ENCODE results near the gene GAL. TPM values are rescaled to one million over a fixed set of nuclear protein-coding genes. Genes with fewer than 3 reads are reported as not detected.

GAL gene
- total RNA-seq, 1 donor from 2014 or later: 0.36 TPM

DNA sequence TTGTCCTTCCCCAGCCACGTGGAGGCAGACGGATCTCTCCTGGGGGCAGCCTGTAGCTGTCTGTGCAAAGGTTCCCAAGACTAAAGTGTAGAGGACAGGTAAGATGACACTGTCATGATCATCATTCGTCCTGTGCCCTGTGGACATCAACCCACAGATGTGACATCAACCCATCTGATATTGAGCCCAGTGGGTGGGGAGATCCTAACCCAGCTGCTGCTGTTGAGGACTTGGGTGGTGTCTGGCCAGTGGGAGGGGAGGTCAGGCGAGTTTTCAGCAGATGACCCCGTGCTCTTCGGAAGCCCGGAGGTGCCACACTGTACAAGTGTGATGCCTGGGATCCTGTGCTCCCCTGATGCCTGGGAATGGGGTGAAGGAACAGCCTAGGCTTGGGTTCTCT, 1.2 kb upstream of the GAL start:
- ATAC-seq: no peak

DNA sequence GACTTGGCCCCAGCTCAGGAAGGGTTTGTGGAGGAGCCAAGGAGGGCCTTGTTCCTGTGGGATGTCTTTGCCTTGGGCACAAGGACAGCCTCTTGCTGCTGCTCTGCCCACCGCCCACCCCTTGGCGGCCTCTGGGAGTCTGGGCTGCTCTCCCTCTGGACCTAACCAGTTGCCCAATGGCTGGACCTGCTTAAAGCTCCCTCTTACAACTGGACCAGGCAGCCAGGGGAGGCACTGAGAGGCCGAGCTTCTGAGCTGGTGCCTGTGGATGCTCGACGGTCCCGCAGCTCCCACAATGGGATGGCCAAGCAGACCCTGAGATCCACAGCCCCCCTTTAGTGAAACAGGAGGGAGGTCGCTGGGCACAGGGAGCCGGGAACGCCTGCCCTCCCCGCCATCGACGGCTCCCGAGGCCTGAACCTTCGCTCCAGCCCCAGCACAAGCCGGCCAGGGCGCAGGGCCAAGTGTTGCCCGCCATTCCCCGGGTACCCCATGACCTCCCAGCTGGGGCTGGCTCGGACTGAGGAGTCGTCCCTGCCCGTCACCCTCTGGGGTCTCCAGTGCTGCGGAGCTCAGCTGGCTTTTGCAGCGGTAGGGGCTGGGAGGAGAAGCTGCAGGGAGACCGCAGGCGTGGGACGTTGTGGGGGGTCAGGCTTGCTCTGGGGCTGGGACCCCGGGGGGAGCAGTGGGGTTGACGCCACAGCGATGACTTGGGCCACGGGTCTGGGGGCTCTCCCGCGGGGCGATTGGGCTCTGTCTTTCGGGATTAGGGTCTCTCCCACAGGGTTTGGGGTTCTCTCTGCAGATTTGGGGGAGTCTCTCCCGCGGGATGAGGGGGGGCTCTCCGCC, 584 bp upstream of the GAL start:
- ATAC-seq: no peak

DNA sequence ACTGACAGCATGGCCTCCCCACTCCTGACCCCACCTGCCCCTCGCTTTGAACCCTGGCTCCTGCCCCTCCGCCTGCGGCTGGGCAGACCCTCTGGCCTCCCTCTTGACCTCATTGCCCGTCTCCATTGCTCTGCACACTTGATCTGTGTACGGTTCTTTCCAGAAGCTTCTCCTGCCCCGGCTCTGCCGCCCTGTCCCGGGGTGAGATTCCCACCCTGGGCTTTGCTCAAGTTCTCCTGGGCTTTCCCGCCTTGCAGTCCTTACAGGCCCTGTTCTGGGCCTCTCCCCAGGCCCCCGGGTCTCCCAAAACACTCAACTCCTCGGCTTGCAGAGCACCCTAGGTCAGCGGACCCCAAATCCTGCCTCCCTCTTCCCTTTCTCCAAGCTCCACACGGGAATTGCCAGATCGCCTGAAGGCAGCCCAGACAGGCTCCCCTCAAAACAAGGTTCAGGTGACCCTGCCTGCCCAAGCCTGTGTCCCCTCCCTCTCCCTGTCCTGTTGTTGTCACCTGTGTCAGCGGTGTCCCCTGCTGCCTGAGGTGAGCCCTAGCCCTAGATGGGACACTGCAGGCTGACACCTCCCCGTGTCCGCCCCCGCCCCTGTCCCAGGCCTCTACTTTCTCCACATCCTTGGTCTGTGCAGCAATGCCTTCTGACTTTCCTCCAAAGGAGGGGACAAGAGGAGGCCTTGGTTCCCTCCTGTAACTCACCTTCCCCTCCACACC, 1.5 kb downstream of the GAL start:
- ATAC-seq: no peak

DNA sequence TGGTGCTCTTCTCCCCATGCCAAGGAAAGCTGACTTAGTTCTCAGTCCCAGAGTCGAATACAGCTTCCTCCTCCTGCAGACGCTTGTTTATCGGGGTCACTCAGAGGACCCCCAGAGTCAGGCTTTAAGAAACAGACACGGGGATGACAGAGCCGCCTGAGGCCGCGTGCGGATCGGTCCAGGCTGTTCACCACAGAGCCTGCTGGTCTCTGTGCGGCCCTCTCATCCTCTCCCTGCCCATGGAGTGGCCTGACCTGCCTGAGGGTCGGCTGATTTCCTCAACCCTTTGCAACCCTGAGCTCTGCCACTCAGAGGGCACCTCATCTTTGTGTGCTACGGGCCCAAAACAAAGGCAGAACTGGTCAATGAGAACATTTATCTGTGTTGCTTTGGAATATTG, 2.1 kb downstream of the GAL start:
- ATAC-seq: no peak

DNA sequence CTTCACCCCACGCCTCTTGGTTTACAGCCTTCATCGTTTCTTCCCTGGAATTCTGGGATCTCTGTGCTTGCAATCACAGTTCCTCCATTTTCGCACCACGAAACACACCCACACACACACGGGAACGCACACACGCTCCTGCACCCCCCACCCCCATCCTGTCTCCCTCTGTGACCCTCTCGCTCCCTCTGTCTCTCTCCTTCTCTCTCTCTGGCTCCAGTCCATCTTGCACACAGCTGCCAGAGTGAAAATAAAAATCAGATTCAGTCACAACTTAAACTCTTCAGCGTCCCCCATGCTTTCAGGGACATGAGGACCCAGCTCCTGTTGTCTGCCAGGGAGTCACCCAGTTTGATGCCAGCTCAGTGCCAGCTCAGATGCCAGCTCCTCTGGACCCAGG, 3.0 kb downstream of the GAL start:
- no peak for ATAC-seq

DNA sequence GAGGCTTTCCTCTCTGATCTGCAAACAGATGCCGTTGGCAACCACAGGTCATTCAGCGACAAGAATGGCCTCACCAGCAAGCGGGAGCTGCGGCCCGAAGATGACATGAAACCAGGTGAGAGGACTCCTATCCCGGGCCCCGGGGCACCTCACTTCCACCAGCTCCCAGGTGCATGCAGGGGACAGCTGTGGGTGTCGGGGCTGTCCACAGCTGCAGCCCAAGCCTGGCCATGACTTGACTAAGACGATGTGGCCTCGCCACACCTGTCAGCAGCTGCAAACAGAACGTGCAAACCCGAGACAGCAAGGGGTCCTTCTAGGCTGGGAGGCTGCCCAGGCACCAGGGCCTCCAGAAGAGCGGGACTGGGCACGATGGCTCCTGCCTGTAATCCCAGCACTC, 3.6 kb downstream of the GAL start:
- no peak for ATAC-seq

DNA sequence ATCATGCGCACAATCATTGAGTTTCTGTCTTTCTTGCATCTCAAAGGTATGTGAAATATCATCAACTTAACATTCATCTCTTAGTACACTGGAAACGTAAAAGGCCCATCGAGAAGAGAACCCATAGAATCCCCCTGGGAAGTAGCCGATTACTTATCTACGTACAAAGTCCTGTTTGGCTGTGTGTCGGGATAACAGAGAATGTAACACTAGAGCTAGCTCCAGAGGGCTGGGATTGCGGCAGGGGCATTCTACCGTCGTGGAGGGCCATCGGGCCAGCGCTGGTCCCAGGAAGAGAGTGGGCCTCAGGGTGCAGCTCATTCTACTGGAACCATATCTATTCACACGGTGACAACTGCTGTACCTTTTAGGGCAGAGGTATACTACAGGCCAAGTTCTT, 4.5 kb downstream of the GAL start:
- ATAC-seq: no peak

DNA sequence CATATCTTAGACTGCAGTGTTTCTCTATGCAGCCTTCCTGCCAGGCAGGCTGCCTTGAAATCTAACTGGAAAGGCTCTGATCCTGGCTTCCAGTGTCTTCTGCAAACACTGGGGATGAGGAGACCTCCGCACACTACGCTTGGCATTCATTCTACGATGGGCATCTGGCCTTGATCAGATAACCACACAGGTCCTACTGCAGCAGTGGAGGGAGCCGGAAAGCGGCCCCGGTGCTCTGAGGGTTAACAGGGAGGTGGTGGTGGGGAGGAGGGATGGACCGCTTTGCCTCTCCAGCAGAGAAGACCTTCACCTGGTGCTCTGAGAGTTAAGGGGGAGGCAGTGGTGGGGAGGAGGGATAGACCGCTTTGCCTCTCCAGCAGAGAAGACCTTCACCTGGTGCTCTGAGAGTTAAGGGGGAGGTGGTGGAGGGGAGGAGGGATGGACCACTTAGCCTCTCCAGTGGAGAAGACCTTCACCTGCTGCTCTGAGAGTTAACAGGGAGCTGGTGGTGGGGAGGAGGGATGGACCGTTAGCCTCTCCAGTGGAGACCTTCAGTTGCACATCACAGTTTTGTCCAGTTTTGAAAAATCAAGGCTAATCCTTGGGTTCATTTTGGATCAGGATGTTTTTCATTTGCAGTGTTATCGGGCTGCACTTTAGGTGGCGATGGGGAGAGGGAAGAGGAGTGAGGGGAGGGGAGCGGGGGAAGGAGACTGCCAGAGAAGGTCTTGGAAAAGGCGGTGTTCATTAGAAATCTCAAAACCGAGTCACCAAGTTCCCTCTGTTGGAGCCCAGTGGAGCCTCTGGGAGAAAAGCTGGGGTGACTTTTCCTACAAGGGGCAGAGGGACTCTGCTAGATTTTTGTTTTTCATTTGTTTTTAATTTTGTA, 5.6 kb downstream of the GAL start:
- no peak for ATAC-seq

DNA sequence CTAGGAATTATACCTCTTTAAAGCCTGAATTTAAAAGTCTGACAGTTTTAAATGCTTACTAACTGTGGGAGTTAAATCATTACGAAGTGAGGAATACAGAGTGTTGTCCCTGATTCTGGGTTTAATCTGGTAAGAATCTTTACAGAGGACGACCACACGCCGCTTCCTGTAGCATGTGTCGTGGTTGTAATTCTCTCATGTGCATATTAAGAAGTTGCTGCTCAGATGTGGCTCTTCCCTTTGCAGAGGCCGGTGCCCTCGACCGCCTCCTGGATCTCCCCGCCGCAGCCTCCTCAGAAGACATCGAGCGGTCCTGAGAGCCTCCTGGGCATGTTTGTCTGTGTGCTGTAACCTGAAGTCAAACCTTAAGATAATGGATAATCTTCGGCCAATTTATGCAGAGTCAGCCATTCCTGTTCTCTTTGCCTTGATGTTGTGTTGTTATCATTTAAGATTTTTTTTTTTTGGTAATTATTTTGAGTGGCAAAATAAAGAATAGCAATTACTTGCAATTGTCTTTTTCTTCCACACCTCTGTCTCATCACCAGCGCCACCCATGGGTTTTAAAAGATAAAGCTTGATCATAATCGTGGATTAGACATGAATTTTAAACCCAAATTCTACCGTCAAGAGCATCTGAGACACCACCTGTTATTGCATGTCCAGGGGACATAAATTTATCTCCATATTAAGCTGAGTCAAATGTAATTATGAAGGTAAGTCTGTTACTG, 6.5 kb downstream of the GAL start:
- no peak for ATAC-seq

DNA sequence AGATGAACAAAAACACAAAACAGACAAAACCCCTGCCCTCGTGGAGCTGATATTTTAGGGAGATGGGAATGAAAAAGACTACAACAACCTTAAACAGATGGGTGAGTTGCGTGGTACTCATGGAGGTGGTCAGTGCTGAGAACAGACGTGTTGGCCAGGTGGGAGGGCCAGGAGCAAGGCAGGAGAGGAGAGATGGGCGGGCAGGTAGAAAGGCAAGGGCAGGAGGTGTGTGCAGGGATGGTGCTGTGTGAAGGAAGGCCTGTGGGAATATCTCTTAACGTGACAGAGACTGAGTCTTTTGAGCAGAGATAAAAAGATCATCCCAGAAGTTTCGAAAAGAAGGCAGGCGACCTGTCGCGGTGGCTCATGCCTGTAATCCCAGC, 7.0 kb downstream of the GAL start:
- ATAC-seq: no peak

DNA sequence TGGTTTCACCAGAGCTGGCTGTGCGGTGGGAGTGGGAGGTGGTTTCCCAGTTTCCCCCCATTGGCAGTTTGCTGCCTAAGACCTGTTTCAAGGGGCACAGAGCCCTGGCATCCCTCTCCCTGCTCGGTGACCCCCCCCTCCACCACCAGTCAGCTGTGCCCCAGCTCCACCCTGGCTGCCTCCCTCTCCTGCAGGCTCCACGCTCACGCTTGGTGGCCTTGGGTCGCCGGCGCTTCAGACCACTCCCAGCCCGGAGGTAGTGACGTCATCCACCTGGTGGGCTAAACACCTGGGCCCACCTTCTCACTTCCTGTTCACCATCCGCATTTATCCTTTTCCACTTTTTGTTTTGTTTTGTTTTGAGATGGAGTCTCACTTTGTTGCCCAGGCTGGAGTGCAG, 7.8 kb downstream of the GAL start:
- no peak for ATAC-seq

DNA sequence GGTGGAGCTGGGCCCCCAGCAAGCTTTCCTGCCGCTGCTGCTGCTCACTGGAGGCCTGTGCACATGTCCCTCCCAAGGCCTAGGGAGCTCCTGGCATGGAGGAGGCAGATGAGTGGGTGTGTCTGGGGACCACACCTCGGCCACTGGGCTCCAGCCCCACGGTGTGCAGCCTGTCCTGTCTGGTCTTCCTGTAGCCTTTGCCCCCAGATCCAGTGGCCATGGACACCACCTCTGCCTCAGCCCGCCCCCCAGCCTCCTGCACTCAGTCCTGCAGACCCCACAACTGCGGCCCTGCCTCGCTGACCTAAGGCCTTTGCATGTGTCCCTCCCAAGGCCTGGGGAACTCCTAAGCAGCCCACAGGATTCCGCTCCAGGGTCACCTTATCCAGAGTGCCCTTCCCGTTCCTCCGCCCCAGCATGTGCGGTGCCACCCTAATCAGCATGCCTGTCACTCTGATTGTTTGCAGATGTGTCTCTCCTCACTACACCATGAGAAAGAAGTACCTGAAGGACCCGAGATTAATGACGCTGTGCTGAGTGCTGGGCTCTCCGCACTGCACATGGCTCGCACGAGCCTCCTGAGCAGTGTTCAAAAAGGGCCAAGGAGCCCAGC, 8.6 kb downstream of the GAL start:
- ATAC-seq: no peak

DNA sequence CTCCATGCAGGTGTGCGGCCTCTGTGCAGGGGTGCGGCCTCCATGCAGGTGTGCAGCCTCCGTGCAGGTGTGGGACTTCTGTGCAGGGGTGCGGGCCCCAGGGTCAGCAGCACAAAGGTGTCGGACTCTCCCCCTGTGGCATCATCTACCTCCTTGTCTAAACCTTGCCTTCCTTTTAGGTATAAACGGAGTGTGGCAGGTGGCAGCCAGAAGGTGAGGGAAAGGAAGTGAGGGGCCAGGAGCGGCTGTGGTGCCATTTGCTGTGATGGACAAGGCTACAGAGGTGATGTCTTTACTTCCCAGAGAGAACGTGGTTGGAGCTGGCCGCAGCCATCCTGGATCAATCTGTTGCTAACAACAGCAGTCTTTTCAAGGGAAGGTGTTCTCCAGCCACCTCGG, 9.1 kb downstream of the GAL start:
- ATAC-seq: no peak

DNA sequence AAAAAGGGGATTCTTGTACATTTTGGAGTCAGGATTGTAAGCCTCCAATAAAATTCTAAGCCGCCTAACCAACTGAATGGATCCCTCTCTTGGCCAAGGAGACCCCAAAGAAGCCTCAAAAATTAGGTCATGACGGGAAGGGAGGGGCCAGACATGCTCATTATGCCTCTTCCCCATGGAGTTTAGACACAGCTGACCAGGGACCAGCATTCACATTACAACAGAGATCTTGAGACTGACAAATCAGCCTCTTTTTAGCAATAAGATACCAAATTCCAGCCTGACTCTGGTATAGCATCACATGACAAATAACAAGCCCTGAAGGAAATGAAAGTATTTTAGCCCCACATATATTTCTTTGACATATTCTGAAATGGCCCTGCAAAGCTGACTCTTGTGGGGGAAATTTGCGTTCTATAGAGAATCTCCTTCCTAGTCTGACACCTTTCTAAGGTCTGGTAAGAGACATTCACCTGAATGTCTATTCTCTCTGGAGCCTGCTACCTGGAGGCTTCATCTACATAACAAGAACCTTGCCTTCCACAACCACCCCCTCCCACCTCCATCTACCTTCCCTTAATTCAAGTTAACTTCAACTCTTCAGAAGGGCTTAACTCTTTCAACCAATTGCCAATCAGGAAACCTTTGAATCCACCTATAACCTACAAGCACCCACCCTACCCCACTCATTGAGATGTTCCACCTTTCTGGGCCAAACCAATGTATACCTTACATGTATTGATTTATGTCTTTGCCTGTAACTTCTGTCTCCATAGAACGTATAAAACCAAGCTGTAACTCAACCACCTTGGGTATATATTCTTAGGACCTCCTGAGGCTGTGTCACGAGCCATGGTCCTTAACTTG, 10.3 kb downstream of the GAL start:
- ATAC-seq: no peak

DNA sequence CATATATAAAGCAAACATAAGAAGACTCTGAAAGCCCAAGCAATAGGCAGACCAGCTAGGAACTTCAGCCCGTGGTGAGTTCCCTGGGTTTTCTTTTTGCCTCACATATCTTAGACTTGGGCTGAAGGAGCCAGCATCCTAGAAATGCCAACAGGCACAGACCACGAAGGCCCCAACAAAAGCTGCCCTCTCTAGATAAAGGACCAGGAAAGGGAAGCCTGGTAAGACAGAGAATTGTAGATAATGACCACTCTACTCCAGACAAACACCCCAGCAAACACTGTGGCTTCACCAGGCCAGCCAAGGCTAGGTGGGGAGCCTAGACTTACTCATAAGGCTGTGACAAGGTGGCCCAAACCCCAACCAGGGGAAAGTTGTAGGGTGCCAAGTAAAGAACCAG, 11.2 kb downstream of the GAL start:
- no peak for ATAC-seq

DNA sequence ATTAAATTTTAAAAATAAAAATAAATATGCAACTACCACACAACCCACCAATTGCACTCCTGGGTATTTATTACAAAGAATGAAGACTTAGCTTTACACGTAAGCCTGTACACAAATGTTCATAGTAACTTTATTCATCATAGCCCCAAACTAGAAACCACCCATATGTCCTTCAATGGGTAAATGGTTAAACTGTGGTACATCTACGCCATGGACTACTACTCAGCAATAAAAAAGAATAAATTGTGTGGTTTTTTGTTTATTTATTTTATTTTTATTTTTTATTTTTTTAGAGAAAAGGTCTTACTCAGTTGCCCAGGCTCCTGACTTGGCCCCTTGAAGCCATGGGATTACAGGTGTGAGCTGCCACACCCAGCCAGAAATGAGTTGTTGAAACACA, 14.6 kb downstream of the GAL start:
- no peak for ATAC-seq

DNA sequence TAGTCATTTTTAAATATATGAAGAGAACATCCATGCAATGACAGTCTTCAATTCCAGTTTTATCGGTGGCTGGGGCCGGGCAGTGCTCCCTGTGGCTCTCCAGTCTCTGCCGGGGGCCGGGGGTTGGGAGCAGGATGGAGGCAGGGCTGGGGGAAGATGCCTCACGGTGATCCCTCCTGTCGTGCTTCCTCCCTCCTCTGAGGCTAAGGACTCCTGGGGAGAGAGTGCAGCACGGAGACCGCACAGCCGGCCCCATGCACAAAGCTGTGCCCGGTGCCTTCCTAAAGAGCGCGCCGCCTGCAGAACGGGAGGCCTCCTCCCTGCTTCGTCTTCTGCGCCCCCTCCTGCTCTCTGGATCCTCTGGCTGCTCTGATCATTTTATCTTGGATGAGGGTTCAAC, 20.5 kb downstream of the GAL start:
- no peak for ATAC-seq

DNA sequence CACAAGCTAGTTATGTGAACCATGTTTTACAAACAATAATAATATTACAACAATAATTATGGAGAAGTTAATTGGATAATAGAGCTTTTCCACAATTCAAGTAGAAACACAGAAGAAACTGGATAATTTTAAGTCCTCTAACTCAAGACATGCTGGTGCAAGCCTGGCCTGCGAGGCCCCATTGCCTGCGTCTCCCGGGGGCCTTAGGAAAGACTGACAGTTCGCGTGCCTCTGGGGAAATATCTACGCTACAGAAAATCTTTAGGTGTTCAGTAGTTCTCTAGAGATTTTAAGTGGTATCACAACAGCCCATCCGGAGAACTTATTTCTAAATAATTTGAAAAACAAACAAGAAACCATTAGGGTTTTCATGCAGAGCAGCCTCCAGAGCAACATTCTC, 23.2 kb downstream of the GAL start:
- ATAC-seq: no peak

DNA sequence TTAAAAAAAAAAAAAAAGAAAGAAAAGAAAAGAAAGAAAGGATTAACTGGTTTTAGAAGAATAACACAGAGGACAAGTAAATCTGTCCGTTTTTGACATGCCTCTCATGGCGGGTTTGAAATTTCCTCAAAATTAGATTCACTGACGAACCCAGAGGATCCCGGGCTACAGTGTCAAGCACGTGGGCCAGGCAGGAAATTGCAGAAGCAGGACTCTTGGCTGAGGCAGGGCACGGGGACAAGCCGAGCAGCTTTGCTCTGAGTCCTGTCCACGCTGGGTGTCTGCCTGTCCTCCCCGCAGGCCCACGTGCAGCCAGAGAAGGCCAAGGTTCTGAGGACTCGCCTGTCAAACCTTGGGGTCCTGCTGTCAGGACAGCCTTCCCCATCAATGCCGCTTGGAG, 24.7 kb downstream of the GAL start:
- ATAC-seq: no peak

DNA sequence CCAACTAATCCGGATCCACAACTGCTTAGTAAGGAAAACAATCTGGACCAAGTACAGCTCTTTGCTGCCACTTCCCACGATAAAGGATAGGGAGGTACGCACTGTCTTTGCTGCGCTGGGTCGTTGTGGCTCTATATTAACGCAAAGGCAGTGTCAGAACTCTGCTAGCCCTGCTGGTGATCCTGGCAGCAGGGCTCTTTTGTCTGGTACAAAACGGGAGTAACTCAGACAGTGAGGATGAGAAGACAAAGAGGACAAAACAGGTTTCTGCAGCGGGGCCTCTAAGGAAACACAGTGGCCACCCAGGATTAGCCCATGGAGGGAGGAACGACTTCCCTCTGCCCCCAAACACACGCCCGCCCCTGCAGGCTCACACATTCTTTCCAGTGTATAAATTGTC, 26.1 kb downstream of the GAL start:
- ATAC-seq: no peak

DNA sequence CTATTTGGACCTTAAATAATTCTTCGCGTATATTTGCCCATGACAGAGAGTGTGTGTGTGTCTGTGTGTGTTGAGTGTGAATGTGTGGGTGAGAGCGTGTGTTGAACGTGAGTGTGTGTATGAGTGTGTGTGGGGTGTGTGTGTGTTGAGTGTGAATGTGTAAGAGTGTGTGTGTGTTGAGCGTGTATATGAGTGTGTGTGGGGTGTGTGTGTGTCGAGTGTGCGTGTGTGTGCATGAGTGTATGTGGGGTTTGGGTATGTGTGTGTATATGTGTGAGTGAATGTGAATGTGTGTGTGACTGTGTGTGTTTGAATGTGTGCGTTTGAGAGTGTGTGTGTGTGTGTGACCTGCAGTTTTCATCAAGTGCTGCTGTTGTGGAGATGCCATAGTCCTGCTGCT, 26.8 kb downstream of the GAL start:
- no peak for ATAC-seq
